HepG2 (cell line): ENCODE data around the gene IL17C. TPM values are rescaled to one million over a fixed set of nuclear protein-coding genes. Genes with fewer than 3 reads are reported as not detected.

ENCODE experiments used
- FOXO1 ChIP-seq: sonication (generic); formaldehyde crosslinking; IDR thresholded peaks from 2 replicates; pipeline ENCODE4 v1.4.0; 2020; ENCODE audit warnings: missing genetic modification reagents
- GABPB1 ChIP-seq: IDR thresholded peaks from 2 replicates; pipeline ENCODE4 v1.6.1; 2016; ENCODE audit warnings: mild to moderate bottlenecking, missing genetic modification reagents, moderate library complexity, missing compliant biosample characterization
- ISL2 ChIP-seq: sonication (generic); formaldehyde crosslinking; IDR thresholded peaks from 2 replicates; pipeline ENCODE4 v1.5.0; 2020; ENCODE audit warnings: missing genetic modification reagents
- KDM6A ChIP-seq: IDR thresholded peaks from 2 replicates; pipeline ENCODE4 v1.6.1; 2016; ENCODE audit warnings: low read depth
- MEF2D ChIP-seq: sonication (generic); formaldehyde crosslinking; IDR thresholded peaks from 2 replicates; pipeline ENCODE4 v1.5.1; 2020; ENCODE audit warnings: mild to moderate bottlenecking, missing genetic modification reagents
- NR2C2 ChIP-seq: sonication (generic); formaldehyde crosslinking; IDR thresholded peaks from 2 replicates; pipeline ENCODE4 v1.4.0; 2020; ENCODE audit warnings: missing genetic modification reagents, mild to moderate bottlenecking, moderate library complexity, borderline replicate concordance
- POLR2AphosphoS2 ChIP-seq: IDR thresholded peaks from 2 replicates; pipeline ENCODE4 v1.6.1; 2011; ENCODE audit warnings: low read depth, low read length, improper control_type of control experiment
- ZBTB21 ChIP-seq: sonication (generic); formaldehyde crosslinking; IDR thresholded peaks from 2 replicates; pipeline ENCODE4 v1.4.0; 2020; ENCODE audit warnings: missing genetic modification reagents
- ZNF234 ChIP-seq: sonication (generic); formaldehyde crosslinking; conservative IDR thresholded peaks from 2 replicates; pipeline ENCODE4 v1.5.1; 2020; ENCODE audit warnings: mild to moderate bottlenecking, missing genetic modification reagents
- ZNF496 ChIP-seq: sonication (generic); formaldehyde crosslinking; IDR thresholded peaks from 2 replicates; pipeline ENCODE4 v1.8.1; 2023; ENCODE audit warnings: mild to moderate bottlenecking, moderate library complexity, missing genetic modification reagents; ENCODE audit not compliant: insufficient replicate concordance
- ZNF709 ChIP-seq: sonication (generic); formaldehyde crosslinking; IDR thresholded peaks from 2 replicates; pipeline ENCODE4 v1.5.0; 2020; ENCODE audit warnings: mild to moderate bottlenecking, missing genetic modification reagents
- polyA plus RNA-seq, 8 experiments: library from polyadenylated mRNA; depleted of rRNA in 3 of 8; stranded (reverse) in 7 of 8; unstranded in 1 of 8; fragments of >200 nt; fragmentation: Illumina TruSeq in 4 of 8; extraction: Trizol in 4 of 8; gene quantifications; 2 replicates each; pipeline versions ENCODE4 v1.2.1 to v1.2.3, GENCODE V29; 2011 to 2016; ENCODE audit warnings: low read depth in 4 of 8, missing spikeins in 1 of 8, mixed read lengths in 1 of 8; ENCODE audit not compliant: insufficient read depth in 1 of 8
- total RNA-seq, 5 experiments: library from RNA; depleted of rRNA; stranded (reverse); fragments of >200 nt; fragmentation: Illumina TruSeq; extraction: Trizol; gene quantifications; 2 replicates each; pipeline ENCODE4 v1.2.3, GENCODE V29; 2016; ENCODE audit warnings: low read depth in 1 of 5
- TF ChIP-seq, protein P1 (sequence below): sonication (generic); formaldehyde crosslinking; IDR thresholded peaks from 2 replicates; pipeline ENCODE4 v1.5.0; 2020; ENCODE audit warnings: missing genetic modification reagents
- TF ChIP-seq, protein P2 (sequence below): sonication (generic); formaldehyde crosslinking; IDR thresholded peaks from 2 replicates; pipeline ENCODE4 v1.9.0; 2021; ENCODE audit warnings: missing genetic modification reagents, borderline replicate concordance
- TF ChIP-seq, protein P3 (sequence below): sonication (generic); formaldehyde crosslinking; IDR thresholded peaks from 2 replicates; pipeline ENCODE4 v1.4.0; 2020; ENCODE audit warnings: mild to moderate bottlenecking, missing genetic modification reagents, borderline replicate concordance
- TF ChIP-seq, protein P4 (sequence below): sonication (generic); formaldehyde crosslinking; conservative IDR thresholded peaks from 2 replicates; pipeline ENCODE4 v1.8.0; 2022; ENCODE audit warnings: mild to moderate bottlenecking, moderate library complexity, missing genetic modification reagents
- TF ChIP-seq, protein P5 (sequence below): sonication (generic); formaldehyde crosslinking; IDR thresholded peaks from 2 replicates; pipeline ENCODE4 v1.8.0; 2022; ENCODE audit warnings: mild to moderate bottlenecking, missing genetic modification reagents

The IL17C gene
- total and polyA plus RNA-seq, 2 of the 13 experiments (the other 11 are each of a cell fraction or from before 2014, with no cell fraction given): not detected

DNA sequence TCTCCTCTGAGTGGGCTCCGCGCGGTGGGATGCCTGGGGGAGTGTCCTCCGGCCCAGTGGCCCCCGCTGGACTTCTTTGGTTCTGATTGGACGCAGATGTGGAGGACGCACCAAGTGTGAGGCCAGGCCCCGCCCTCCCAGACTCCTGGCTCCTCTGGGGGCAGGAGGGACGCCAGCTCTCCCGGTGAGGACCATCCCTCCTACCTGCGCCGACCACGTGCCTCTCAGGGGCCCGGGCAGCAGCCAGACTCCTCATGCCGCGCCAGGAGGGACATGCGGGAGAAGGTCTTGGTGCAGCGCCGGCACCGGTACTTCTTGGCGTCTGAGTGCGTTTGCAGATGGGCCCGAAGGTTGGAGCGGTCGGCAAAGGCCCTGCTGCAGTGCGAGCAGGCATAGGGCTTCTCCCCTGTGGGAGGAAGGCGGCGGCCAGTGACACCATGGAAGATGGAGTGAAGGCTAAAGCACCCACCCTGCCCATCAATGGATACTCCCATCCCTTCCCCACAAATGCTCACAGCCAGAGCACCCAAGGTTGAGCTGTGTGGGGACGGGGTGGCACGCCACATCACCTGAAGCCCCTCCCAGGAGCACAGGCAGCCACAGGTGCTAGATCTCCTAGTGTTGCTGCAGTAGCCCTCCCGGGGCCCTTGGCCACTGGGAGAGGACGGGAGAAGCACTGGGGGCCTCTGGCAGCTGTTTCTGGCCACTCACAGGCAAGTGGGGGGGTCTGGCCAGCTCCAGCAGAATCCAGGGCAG lies 40.0 kb downstream of the IL17C start (continued):
- no peak for TF ChIP-seq POLR2AphosphoS2
- TF ChIP-seq ZNF709 (CRISPR knock-in tag): peak; percentile 61; the same call in 1 of the 2 replicates
- TF ChIP-seq, protein P1, sequence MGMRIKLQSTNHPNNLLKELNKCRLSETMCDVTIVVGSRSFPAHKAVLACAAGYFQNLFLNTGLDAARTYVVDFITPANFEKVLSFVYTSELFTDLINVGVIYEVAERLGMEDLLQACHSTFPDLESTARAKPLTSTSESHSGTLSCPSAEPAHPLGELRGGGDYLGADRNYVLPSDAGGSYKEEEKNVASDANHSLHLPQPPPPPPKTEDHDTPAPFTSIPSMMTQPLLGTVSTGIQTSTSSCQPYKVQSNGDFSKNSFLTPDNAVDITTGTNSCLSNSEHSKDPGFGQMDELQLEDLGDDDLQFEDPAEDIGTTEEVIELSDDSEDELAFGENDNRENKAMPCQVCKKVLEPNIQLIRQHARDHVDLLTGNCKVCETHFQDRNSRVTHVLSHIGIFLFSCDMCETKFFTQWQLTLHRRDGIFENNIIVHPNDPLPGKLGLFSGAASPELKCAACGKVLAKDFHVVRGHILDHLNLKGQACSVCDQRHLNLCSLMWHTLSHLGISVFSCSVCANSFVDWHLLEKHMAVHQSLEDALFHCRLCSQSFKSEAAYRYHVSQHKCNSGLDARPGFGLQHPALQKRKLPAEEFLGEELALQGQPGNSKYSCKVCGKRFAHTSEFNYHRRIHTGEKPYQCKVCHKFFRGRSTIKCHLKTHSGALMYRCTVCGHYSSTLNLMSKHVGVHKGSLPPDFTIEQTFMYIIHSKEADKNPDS: peak; percentile 57; the same call in 1 of the 2 replicates
- TF ChIP-seq, protein P2, sequence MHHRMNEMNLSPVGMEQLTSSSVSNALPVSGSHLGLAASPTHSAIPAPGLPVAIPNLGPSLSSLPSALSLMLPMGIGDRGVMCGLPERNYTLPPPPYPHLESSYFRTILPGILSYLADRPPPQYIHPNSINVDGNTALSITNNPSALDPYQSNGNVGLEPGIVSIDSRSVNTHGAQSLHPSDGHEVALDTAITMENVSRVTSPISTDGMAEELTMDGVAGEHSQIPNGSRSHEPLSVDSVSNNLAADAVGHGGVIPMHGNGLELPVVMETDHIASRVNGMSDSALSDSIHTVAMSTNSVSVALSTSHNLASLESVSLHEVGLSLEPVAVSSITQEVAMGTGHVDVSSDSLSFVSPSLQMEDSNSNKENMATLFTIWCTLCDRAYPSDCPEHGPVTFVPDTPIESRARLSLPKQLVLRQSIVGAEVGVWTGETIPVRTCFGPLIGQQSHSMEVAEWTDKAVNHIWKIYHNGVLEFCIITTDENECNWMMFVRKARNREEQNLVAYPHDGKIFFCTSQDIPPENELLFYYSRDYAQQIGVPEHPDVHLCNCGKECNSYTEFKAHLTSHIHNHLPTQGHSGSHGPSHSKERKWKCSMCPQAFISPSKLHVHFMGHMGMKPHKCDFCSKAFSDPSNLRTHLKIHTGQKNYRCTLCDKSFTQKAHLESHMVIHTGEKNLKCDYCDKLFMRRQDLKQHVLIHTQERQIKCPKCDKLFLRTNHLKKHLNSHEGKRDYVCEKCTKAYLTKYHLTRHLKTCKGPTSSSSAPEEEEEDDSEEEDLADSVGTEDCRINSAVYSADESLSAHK (CRISPR knock-in tag): no peak
- no peak for TF ChIP-seq MEF2D (CRISPR knock-in tag)
- TF ChIP-seq KDM6A (CRISPR knock-in tag): no peak
- TF ChIP-seq NR2C2 (CRISPR knock-in tag): no peak
- TF ChIP-seq ZBTB21 (CRISPR knock-in tag): no peak
- TF ChIP-seq ISL2 (CRISPR knock-in tag): no peak
- TF ChIP-seq ZNF496: no peak
- TF ChIP-seq, protein P3, sequence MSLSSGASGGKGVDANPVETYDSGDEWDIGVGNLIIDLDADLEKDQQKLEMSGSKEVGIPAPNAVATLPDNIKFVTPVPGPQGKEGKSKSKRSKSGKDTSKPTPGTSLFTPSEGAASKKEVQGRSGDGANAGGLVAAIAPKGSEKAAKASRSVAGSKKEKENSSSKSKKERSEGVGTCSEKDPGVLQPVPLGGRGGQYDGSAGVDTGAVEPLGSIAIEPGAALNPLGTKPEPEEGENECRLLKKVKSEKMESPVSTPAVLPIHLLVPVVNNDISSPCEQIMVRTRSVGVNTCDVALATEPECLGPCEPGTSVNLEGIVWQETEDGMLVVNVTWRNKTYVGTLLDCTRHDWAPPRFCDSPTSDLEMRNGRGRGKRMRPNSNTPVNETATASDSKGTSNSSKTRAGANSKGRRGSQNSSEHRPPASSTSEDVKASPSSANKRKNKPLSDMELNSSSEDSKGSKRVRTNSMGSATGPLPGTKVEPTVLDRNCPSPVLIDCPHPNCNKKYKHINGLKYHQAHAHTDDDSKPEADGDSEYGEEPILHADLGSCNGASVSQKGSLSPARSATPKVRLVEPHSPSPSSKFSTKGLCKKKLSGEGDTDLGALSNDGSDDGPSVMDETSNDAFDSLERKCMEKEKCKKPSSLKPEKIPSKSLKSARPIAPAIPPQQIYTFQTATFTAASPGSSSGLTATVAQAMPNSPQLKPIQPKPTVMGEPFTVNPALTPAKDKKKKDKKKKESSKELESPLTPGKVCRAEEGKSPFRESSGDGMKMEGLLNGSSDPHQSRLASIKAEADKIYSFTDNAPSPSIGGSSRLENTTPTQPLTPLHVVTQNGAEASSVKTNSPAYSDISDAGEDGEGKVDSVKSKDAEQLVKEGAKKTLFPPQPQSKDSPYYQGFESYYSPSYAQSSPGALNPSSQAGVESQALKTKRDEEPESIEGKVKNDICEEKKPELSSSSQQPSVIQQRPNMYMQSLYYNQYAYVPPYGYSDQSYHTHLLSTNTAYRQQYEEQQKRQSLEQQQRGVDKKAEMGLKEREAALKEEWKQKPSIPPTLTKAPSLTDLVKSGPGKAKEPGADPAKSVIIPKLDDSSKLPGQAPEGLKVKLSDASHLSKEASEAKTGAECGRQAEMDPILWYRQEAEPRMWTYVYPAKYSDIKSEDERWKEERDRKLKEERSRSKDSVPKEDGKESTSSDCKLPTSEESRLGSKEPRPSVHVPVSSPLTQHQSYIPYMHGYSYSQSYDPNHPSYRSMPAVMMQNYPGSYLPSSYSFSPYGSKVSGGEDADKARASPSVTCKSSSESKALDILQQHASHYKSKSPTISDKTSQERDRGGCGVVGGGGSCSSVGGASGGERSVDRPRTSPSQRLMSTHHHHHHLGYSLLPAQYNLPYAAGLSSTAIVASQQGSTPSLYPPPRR: no peak
- TF ChIP-seq FOXO1 (CRISPR knock-in tag): no peak; the same call in 1 of the 2 replicates
- TF ChIP-seq, protein P4, sequence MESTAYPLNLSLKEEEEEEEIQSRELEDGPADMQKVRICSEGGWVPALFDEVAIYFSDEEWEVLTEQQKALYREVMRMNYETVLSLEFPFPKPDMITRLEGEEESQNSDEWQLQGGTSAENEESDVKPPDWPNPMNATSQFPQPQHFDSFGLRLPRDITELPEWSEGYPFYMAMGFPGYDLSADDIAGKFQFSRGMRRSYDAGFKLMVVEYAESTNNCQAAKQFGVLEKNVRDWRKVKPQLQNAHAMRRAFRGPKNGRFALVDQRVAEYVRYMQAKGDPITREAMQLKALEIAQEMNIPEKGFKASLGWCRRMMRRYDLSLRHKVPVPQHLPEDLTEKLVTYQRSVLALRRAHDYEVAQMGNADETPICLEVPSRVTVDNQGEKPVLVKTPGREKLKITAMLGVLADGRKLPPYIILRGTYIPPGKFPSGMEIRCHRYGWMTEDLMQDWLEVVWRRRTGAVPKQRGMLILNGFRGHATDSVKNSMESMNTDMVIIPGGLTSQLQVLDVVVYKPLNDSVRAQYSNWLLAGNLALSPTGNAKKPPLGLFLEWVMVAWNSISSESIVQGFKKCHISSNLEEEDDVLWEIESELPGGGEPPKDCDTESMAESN (CRISPR knock-in tag): 0 out of 2 replicates have a peak, but pooled peaks have one; percentile 42
- TF ChIP-seq, protein P5, sequence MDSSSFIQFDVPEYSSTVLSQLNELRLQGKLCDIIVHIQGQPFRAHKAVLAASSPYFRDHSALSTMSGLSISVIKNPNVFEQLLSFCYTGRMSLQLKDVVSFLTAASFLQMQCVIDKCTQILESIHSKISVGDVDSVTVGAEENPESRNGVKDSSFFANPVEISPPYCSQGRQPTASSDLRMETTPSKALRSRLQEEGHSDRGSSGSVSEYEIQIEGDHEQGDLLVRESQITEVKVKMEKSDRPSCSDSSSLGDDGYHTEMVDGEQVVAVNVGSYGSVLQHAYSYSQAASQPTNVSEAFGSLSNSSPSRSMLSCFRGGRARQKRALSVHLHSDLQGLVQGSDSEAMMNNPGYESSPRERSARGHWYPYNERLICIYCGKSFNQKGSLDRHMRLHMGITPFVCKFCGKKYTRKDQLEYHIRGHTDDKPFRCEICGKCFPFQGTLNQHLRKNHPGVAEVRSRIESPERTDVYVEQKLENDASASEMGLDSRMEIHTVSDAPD (CRISPR knock-in tag): no peak
- TF ChIP-seq GABPB1 (CRISPR knock-in tag): no peak
- TF ChIP-seq ZNF234 (CRISPR knock-in tag): 0 out of 2 replicates have a peak, but pooled peaks have one; percentile 39
